Stomach (tissue), 9 donors: ENCODE data around the gene SLC15A3. TPM values are rescaled to one million over a fixed set of nuclear protein-coding genes. Genes with fewer than 3 reads are reported as not detected.

Experiments used
- DNase-seq, 2 donors: peaks; one replicate each; pipeline versions ENCODE4 v3.0.0 to v3.0.0-alpha.2; 2013 to 2019
- H3K27ac ChIP-seq, 5 donors: fragments of 200-600 bp in 4 of 5; sonication (generic) in 4 of 5; one replicate each; pipeline ENCODE4 v1.5.1; 2013 to 2019; ENCODE audit warnings: mild to moderate bottlenecking in 1 of 5, moderate library complexity in 1 of 5
- H3K27me3 ChIP-seq, 3 donors: fragments of 200-600 bp; sonication (generic); one replicate each; pipeline ENCODE4 v1.5.1; 2017 to 2019; ENCODE audit warnings: mixed run types in 1 of 3
- H3K36me3 ChIP-seq, 4 donors: fragments of 200-600 bp; sonication (generic); 1 replicate in 3 of 4; 2 replicates in 1 of 4; pipeline ENCODE4 v1.5.1; 2016 to 2019
- H3K4me1 ChIP-seq, 4 donors: fragments of 200-600 bp; sonication (generic); one replicate each; pipeline ENCODE4 v1.5.1; 2016 to 2019
- H3K4me3 ChIP-seq, 4 donors: fragments of 200-600 bp; sonication (generic) in 3 of 4; one replicate each; pipeline ENCODE4 v1.5.1; 2016 to 2019; ENCODE audit warnings: mild to moderate bottlenecking in 1 of 4
- H3K9me3 ChIP-seq, 4 donors: fragments of 200-600 bp; sonication (generic); one replicate each; pipeline ENCODE4 v1.5.1; 2016 to 2019
- CTCF ChIP-seq, 7 experiments: fragments of 450-650 bp in 4 of 7; fragments of 200-600 bp in 3 of 7; sonication (generic) in 3 of 7; IDR thresholded peaks; one replicate each; pipeline ENCODE4 v1.5.1; 2016 to 2019; ENCODE audit warnings: antibody characterized with exemption in 7 of 7, control low read depth in 2 of 7, mild to moderate bottlenecking in 1 of 7
- EP300 ChIP-seq: sonication (generic); formaldehyde crosslinking; IDR thresholded peaks from one replicate; pipeline ENCODE4 v1.6.1; 2017; ENCODE audit warnings: antibody characterized with exemption
- POLR2A ChIP-seq, 4 donors: fragments of 450-650 bp; IDR thresholded peaks; one replicate each; pipeline ENCODE4 v1.6.1; 2016; ENCODE audit warnings: antibody characterized with exemption in 4 of 4, control low read depth in 2 of 4, mild to moderate bottlenecking in 1 of 4, moderate library complexity in 1 of 4
- POLR2AphosphoS5 ChIP-seq, 3 donors: sonication (generic); formaldehyde crosslinking; IDR thresholded peaks; one replicate each; pipeline ENCODE4 v1.6.1; 2016; ENCODE audit warnings: antibody characterized with exemption in 3 of 3
- WGBS, 5 donors: extraction: QIAGEN DNeasy Blood & Tissue Kit in 3 of 5; methylation state at CpG; one replicate each; pipeline versions ENCODE4 v1.1.5 to v1.1.7; 2013 to 2018; 5-methylcytosine and 5-hydroxymethylcytosine counted together
- intact Hi-C: fragments of 100-400 bp; cut with DNase I; formaldehyde crosslinking; loops from one replicate; pipeline ENCODE4 v1.15.1; 2023; ENCODE audit warnings: low total_unique reads
- polyA plus RNA-seq, 3 donors: library from polyadenylated mRNA; stranded (reverse); fragments of 200-250 nt; gene quantifications; one replicate each; pipeline ENCODE4 v1.2.3, GENCODE V29; 2013
- total RNA-seq, 5 donors: library from RNA; depleted of rRNA; stranded (reverse); fragments of >200 nt; gene quantifications; one replicate each; pipeline versions ENCODE4 v1.1.0 to v1.2.3, GENCODE V29; 2014 to 2016
- donor health status: healthy with polysubstance abuse.
- donor health status: Bipolar disorder and iron deficiency.
- donor health status: healthy.

The SLC15A3 gene
- total and polyA plus RNA-seq, 8 donors: 7.9 to 33.6 (median 20.7) TPM

- Histone ChIP-seq H3K9me3 (no peaks in the 10 kb centered on the region), H3K27ac (peak overlapping the region; percentile 30 to 72 (median 64)), H3K4me1 (peaks cover 19 to 47% (median 39%) of the 10 kb centered on the region in 4 donors), H3K36me3 (peaks cover 5 to 87% (median 79%) of the 10 kb centered on the region in 4 donors), H3K4me3 (no peak overlapping the region), H3K27me3 (no peaks in the 10 kb centered on the region)
- 27 to 45% (median 29%) methylated on average over 9 of the region's 9 CpGs for WGBS, 5 donors
- peak in 2 of 3 donors; percentile 7 to 55 for TF ChIP-seq POLR2AphosphoS5 (IDR thresholded peaks at IDR 0.05)
- no peak for TF ChIP-seq EP300
- peak; percentile 80 to 86 for DNase-seq
- intact Hi-C loops: no loop called here
Measured at GRCh38 chr11:60942970-60943565, 8.9 kb downstream of the SLC15A3 start.

GRCh38 chr11:60942219-60942618 is 9.8 kb downstream of the SLC15A3 start:
- intact Hi-C loops: no loop called here
- Histone ChIP-seq H3K4me1 (peaks cover 19 to 45% (median 36%) of the 10 kb centered on the region in 4 donors), H3K27me3 (no peaks in the 10 kb centered on the region), H3K27ac (peak overlapping the region in 4 of 5 donors; percentile 18 to 72 (median 60)), H3K9me3 (no peaks in the 10 kb centered on the region), H3K4me3 (no peak overlapping the region), H3K36me3 (peaks cover 7 to 95% (median 88%) of the 10 kb centered on the region in 4 donors)
- TF ChIP-seq POLR2A (IDR thresholded peaks at IDR 0.05) (no peak), POLR2AphosphoS5 (IDR thresholded peaks at IDR 0.05) (no peak), CTCF (IDR thresholded peaks at IDR 0.05) (no peak), EP300 (no peak)
- 57 to 80% (median 68%) methylated on average over 1 to 4 of the region's 4 CpGs for WGBS, 5 donors
- DNase-seq: no peak

GRCh38 chr11:60941371-60942119 is 10.4 kb downstream of the SLC15A3 start:
- intact Hi-C loops: no loop called here
- TF ChIP-seq EP300: no peak
- no peak for TF ChIP-seq CTCF (IDR thresholded peaks at IDR 0.05)
- TF ChIP-seq POLR2AphosphoS5 (IDR thresholded peaks at IDR 0.05): no peak
- no peak for TF ChIP-seq POLR2A (IDR thresholded peaks at IDR 0.05)
- H3K4me1 ChIP-seq: peaks cover 19 to 45% (median 36%) of the 10 kb centered on the region in 4 donors
- 53 to 65% (median 57%) methylated on average over 5 to 6 of the region's 6 CpGs for WGBS, 5 donors
- peaks cover 10 to 98% (median 92%) of the 10 kb centered on the region in 4 donors for H3K36me3 ChIP-seq
- peak overlapping the region in 3 of 5 donors; percentile 55 to 72 (median 64) for H3K27ac ChIP-seq
- DNase-seq: no peak
- H3K4me3 ChIP-seq: no peak overlapping the region
- H3K27me3 ChIP-seq: no peaks in the 10 kb centered on the region
- H3K9me3 ChIP-seq: no peaks in the 10 kb centered on the region

- no peak overlapping the region for H3K4me3 ChIP-seq
- TF ChIP-seq CTCF (IDR thresholded peaks at IDR 0.05): no peak
- peak in 1 of 3 donors; percentile 37 for TF ChIP-seq POLR2AphosphoS5 (IDR thresholded peaks at IDR 0.05)
- no peak for TF ChIP-seq POLR2A (IDR thresholded peaks at IDR 0.05)
- no peaks in the 10 kb centered on the region for H3K9me3 ChIP-seq
- no peaks in the 10 kb centered on the region for H3K27me3 ChIP-seq
- H3K36me3 ChIP-seq: peaks cover 12 to 91% (median 84%) of the 10 kb centered on the region in 4 donors
- peaks cover 19 to 45% (median 36%) of the 10 kb centered on the region in 4 donors for H3K4me1 ChIP-seq
- H3K27ac ChIP-seq: peak overlapping the region in 3 of 5 donors; percentile 7 to 62 (median 37)
- intact Hi-C loops: no loop called here
- peak in 1 of 2 donors; percentile 64 for DNase-seq
- WGBS, 5 donors: 17 to 51% (median 39%) methylated on average over 2 of the region's 2 CpGs
Measured at GRCh38 chr11:60939855-60940254, 12.1 kb downstream of the SLC15A3 start.
